HEK293T (cell line): Measurements from ENCODE around the gene FRMD1.

Source experiments
- FOXK2 ChIP-seq: fragments of 450-650 bp; IDR thresholded peaks from 2 replicates; pipeline ENCODE4 v1.6.1; 2016; ENCODE audit warnings: mild to moderate bottlenecking
- FOXM1 ChIP-seq: fragments of 450-650 bp; IDR thresholded peaks from 2 replicates; pipeline ENCODE4 v1.6.1; 2017; ENCODE audit warnings: mild to moderate bottlenecking, borderline replicate concordance
- HDGF ChIP-seq: fragments of 450-650 bp; IDR thresholded peaks from 2 replicates; pipeline ENCODE4 v1.6.1; 2017; ENCODE audit warnings: antibody characterized with exemption, borderline replicate concordance
- TF ChIP-seq, protein P1 (sequence below): fragments of 450-650 bp; IDR thresholded peaks from 2 replicates; pipeline ENCODE4 v1.6.1; 2016

DNA sequence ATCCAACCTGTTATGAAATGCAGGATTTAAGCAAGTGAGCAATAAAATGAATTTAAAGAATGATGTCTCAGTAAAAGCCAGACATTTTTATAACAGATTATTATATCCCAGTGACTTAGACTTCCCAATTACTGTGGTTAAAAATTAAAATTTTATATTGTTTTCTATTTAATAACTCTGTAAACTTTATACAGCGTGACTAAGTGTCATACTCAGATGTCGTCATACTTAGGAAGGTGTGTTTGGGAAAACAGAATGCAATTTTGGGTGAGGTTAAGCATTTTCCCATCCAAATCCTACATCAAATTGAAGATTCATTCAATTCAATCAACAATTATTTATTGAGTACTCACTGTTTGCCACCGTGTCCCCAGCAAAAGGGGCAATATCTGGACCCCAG, 31.4 kb upstream of the FRMD1 start:
- TF ChIP-seq FOXM1, result no peak
- TF ChIP-seq, protein P1, sequence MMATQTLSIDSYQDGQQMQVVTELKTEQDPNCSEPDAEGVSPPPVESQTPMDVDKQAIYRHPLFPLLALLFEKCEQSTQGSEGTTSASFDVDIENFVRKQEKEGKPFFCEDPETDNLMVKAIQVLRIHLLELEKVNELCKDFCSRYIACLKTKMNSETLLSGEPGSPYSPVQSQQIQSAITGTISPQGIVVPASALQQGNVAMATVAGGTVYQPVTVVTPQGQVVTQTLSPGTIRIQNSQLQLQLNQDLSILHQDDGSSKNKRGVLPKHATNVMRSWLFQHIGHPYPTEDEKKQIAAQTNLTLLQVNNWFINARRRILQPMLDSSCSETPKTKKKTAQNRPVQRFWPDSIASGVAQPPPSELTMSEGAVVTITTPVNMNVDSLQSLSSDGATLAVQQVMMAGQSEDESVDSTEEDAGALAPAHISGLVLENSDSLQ, result no peak
- no peak for TF ChIP-seq FOXK2
- no peak for TF ChIP-seq HDGF
